Urothelium cell line (cell line): ENCODE measurements around the gene MIA2.
A peak's percentile ranks its signal among the peaks of the same experiment; 100 is the strongest.
"Not testable (repeated sequence)": the region's sequence is repeated elsewhere in the genome, so short reads cannot be mapped to it uniquely, and the experiment has no call there.

Experiments used
- DNase-seq: peaks from one replicate; pipeline ENCODE4 v3.0.0; 2011; ENCODE audit warnings: low spot score, mixed read lengths
- FAIRE-seq: peaks from 2 replicates; lab custom pipeline; 2011; peaks lifted over from hg19 to GRCh38; lab: Jason Lieb, UNC

Gene MIA2

DNA sequence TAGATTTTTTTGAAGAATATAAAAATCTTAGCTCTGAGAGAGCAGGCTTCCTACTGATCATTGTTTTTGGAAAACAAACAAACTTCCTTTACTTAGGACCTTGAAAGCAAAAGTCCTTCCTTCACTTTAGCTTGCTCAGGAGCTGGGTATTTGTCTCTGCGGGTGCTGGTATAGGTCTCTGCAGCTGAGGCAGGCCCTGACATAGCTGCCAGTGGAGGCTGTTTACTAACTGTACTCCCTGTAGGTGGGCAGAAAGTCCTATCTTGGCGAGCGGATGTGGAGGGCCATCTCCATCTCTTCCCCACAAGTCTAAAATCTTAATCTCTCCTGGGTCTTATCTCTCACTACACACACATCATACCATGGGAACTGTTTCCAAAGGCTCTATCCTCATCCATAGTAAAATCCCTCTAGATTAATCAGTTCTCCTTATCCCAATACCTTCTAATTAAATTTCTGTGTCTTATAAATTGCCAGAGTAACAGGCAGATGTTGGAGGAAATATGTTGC, 4.1 kb upstream of the MIA2 start:
- DNase-seq (no peak), FAIRE-seq (no peak)

DNA sequence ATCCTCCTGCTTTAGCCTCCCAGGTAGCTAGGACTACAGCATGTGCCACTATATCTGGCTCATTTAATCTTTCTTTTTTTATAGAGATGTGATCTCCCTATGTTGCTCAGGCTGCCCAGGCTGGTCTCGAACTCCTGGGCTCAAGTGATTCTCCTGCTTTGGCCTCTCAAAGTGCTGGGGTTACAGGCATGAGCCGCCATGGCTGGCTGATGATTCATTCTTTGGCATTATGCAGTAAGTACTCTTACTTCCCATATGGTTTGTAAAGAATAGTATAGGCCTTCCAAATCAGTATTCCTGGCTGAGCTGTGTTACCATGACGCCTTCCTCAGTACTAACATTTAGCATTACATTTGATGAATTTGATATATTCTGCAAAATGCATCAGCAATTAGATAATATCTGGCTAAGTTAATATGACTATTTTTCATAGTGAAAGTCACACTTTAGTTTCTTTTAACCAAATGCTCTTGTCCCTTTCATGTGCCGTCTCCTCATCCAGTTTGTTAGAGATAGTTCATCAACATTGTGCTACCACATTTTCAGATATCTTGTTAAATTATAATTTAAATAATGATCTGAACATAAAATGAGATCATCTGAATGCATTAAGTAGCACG, 3.2 kb upstream of the MIA2 start:
- DNase-seq (no peak), FAIRE-seq (no peak)

DNA sequence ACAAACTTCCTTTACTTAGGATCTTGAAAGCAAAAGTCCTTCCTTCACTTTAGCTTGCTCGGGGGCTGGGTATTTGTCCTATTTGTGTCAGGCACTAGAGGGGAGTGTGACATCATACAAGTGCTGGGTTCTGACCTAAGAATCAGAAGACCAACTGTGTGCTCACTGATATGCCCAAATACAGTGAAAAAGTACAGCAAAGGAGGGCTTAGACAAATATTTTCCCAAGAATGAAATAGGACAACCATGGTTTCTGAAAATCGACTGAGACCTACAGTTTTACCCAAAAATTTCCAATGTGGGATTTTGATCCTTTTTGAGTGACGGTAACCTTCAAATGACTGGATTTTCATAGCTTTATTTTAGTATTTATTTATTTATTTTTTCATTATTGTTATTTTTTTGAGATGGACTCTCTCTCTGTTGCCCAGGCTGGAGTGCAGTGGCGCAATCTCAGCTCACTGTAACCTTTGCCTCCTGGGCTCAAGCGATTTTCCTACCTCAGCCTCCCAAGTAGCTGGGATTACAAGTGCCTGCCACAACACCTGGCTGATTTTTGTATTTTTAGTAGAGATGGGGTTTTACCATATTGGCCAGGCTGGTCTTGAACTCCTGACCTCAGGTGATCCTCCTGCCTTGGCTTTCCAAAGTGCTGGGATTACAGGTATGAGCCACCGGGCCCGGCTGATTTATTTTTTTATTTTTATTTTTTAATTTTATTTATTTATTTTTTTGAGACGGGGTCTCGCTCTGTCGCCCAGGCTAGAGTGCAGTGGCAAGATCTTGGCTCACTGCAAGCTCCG, 1.8 kb upstream of the MIA2 start:
- FAIRE-seq, DNase-seq: not testable (repeated sequence)

DNA sequence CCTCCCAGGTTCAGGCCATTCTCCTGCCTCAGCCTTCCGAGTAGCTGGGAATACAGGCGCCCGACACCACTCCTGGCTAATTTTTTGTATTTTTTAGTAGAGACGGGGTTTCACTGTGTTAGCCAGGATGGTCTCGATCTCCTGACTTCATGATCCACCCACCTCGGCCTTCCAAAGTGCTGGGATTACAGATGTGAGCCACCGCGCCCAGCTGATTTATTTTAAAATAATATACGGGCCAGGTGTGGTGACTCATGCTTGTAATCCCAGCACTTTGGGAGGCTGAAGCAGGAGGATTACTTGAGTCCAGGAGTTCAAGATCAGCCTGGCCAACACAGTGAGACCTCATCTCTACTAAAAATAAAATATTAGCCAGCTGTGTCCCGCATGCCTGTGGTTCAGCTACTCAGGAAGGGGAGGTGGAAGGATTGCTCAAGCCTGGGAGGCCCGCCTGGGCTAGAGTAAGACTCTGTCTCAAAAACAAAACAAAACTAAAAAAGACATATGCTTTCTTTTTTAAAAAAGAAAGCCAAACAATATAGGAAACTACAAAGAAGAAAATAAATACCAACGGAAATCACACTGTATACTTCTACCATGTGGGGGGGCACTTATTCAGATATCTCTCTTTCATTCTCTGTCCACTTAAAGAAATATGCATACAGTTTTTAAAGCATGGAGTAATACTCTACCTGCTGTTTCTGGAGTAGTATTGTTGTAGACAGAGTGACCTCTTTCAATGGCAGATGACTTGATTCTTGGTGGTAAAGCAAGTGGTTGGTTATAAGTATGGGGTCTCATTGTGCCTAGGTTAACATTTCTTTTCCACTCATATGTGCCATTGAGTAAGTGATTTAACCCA, 930 bp upstream of the MIA2 start:
- DNase-seq (peak; percentile 23), FAIRE-seq (no peak)

DNA sequence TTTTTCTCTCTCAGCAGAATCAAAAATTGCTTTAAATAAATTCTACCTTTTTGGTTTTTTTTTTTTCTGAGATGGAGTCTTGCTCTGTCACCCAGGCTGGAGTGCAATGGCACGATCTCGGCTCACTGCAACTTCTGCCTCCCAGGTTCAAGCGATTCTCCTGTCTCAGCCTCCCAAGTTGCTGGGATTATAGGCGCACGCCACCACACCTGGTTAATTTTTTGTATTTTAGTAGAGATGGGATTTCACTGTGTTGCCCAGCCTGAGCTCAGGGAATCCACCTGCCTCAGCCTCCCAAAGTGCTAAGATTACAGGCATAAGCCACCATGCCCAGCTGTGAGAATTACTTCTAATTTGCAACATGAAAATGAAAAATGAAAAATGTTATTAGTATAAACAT, 1.3 kb downstream of the MIA2 start:
- DNase-seq, FAIRE-seq: not testable (repeated sequence)

DNA sequence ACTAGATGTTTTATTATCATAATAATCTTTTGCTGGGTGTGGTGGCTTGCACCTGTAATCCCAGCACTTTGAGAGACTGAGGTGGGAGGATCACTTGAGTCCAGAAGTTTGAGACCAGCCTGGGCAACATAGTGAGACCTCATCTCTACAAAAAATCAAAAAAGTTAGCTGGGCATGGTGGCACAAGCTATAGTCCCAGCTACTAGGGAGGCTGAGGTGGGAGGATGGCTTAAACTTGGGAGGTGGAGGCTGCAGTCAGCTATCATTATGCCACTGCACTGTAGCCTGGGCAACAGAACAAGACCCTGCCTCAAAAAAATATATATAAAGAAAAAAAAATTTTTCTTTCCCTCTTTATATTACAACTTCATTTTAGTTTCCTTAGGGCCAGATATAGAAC, 1.8 kb downstream of the MIA2 start:
- FAIRE-seq, DNase-seq: not testable (repeated sequence)

DNA sequence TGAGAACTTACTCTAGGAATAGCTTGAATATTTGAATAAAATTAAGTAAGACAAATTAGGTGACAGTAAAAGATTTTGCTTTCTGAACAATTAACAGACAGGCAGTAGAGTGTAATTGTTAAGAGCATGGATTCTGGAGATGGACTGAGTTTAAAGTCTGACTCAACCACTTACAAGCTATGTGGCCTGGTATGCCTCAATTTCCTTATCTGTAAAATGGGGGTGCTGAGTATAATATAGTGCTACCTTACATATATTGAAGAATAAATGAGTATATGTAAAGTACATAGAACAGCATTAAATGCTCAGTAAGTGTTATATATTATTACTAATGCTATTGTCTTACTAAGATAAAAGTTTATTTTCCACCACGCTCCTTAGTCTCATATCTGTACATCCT, 7.1 kb downstream of the MIA2 start:
- DNase-seq (no peak), FAIRE-seq (no peak)

DNA sequence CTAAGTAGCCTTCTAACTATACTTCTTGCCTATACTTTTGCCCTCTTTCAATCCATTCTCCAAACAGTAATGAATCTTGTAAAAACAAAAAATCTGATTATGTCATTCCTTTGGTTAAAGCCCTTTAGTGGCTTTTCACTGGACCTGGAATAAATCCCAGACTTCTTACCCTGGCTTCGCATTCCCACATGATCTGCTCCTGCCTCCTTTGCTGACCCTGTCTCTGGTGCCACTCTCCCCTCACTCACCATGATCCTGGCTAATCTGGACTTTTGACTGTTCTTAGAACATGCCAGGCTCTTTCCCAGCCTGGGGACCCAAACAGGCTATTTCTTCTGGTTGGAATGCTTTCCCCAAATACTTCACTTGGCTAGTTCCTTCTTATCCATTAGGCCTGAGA, 7.9 kb downstream of the MIA2 start:
- FAIRE-seq = no peak
- DNase-seq = no peak

DNA sequence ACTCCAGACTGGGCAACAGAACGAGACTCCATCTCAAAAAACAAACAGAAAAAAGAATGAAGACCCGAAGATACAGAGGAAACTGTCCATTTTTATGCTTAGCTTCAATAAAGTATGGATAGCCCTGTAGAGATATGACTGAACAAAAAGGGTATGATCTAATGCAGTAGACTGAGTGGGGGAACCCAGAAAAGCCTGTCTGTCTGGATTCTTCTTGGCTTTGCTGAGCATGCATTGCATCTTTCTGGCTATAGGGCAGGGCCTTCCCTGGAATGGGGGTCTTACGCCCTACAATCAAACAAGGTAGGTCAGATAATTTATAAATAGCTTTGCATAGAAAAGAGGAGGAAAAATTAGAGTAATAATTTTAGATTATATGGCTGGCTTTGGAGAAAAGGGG, 10.1 kb downstream of the MIA2 start:
- DNase-seq = no peak
- FAIRE-seq = no peak

DNA sequence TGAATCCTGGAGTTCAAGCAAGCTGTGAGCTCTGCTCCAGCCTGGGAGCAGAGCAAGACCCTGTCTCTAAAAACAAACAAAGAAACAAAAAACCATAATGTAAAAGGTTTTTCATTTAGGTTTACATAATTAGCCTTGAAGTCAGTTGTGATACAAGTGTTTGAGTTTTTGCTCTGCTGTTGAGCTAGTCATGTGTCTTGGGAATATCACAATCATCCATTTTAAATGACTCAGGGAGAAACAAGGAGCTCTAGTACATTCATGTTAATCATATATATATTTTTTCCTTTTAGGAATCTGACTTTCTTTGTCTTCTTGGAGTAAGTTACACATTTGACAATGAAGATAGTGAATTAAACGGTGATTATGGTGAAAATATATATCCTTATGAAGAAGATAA, 12.9 kb downstream of the MIA2 start:
- no peak for FAIRE-seq
- no peak for DNase-seq

DNA sequence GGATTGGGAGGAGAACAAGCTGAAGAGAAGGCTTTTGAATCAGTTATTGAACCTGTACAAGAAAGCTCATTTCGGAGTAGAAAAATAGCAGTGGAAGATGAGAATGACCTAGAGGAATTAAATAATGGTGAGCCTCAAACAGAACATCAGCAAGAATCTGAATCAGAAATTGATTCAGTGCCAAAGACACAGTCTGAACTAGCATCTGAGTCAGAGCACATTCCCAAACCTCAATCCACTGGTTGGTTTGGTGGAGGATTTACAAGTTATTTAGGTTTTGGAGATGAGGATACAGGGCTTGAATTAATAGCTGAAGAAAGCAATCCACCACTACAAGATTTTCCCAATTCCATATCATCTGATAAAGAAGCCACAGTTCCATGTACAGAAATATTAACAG, 13.5 kb downstream of the MIA2 start:
- DNase-seq (peak; percentile 63), FAIRE-seq (no peak)

DNA sequence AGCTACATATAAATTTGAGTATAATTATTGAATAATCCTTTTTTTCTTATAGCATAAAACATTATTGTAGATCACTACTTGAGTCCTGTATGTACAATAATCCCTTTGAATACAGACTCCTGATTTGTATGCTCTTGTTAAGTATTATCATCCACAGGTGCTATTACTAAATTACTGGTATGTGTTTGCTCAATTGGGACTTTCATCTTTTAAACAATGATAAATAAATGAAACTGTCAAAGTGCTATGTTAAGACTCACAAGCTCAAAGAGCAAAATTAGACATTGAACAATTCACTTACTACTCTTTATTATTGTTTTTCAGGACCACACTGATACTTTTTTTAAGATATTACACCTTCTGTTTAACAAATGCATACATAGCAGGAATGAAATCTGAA, 17.8 kb downstream of the MIA2 start:
- FAIRE-seq (no peak), DNase-seq (no peak)

DNA sequence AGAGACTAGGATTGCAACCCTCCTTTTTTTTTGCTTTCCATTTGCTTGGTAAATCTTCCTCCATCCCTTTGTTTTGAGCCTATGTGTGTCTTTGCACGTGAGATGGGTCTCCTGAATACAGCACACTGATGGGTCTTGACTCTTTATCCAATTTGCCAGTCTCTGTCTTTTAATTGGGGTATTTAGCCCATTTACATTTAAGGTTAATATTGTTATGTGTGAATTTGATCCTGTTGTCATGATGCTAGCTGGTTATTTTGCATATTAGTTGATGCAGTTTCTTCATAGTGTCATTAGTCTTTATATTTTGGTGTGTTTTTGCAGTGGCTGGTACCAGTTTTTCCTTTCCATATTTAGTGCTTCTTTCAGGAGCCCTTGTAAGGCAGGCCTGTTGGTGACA, 23.7 kb downstream of the MIA2 start:
- not testable (repeated sequence) for FAIRE-seq, DNase-seq

DNA sequence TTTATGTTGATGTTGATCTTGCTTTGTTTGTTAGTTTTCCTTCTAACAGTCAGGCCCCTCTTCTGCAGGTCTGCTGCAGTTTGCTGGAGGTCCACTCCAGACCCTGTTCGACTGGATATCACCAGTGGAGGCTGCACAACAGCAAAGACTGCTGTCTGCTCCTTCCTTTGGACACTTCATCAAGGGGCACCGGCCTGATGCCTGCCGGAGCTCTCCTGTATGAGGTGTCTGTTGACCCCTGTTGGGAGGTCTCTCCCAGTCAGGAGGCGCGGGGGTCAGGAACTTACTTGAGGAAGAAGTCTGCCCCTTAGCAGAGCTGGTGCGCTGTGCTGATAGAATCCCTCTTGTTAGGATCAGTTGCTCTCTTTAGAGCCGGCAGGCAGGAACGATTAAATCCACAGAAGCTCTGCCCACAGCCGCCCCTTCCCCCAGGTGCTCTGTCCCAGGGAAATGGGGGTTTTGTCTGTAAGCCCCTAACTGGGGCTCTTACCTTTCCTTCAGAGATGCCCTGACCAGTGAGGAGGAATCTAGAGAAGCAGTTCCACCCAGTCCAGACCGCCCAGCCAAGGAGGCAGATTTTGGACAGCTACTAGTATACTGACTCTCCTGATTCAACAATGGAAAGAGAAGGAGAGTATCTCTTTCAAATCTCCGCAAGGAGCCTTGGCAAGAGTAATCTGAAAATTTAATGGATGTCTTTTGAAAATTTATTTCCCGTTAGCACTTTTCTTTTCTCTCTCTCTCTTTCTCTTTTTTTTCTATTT, 25.2 kb downstream of the MIA2 start:
- no peak for DNase-seq
- FAIRE-seq = no peak

DNA sequence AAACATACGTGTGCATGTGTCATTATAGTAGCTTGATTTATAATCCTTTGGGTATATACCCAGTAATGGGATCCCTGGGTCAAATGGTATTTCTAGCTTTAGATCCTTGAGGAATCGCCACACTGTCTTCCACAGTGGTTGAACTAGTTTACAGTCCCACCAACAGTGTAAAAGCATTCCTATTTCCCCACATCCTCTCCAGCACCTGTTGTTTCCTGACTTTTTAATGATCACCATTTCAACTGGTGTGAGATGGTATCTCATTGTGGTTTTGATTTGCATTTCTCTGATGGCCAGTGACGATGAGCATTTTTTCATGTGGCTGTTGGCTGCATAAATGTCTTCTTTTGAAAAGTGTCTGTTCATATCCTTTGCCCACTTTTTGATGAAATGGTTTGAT, 26.4 kb downstream of the MIA2 start:
- not testable (repeated sequence) for DNase-seq, FAIRE-seq

DNA sequence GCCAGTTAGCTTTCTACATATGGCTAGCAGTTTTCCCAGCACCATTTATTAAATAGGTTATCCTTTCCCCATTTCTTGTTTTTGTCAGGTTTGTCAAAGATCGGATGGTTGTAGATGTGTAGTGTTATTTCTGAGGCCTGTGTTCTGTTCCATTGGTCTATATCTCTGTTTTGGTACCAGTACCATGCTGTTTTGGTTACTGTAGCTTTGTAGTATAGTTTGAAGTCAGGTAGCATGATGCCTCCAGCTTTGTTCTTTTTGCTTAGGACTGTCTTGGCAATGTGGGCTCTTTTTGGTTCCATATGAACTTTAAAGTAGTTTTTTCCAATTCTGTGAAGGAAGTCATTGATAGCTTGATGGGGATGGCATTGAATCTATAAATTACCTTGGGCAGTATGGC, 28.5 kb downstream of the MIA2 start:
- not testable (repeated sequence) for FAIRE-seq, DNase-seq

DNA sequence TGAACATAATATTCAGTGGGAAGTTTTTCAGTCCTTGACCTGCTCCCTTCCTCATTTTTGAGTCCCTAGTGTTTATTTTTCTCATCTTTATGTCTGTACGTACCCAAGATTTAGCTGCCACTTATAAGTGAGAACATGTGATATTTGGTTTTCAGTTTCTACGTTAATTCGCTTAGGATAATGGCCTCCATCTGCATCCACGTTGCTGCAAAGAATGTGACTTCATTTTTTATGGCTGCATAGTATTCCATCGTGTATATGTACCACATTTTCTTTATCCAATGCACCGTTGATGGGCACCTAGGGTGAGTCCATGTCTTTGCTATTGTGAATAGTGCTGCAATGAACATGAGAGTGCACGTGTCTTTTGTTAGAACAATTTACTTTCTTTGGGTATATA, 30.3 kb downstream of the MIA2 start:
- FAIRE-seq = no peak

DNA sequence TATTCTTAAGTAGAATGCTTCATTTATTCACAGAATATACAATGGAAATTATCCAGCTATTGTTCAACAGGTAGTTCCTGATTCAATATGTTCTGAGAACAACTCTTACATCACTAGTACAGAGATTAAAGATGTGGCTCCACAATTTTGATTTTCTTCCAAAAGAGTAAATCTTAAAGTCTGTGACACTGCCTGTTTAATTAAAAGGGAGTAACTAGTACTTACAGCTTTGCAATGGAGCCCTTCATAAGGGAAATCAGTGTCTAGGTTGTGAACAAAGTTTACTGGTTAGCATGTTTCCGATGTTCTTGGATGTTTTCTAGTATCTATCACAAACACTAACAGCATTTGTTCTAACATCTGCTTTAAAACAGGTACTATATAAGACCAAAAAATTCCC, 30.8 kb downstream of the MIA2 start:
- FAIRE-seq = no peak
- DNase-seq = no peak

More for the DNA sequence above, 30.3 kb downstream of the MIA2 start:
- DNase-seq = no peak

DNA sequence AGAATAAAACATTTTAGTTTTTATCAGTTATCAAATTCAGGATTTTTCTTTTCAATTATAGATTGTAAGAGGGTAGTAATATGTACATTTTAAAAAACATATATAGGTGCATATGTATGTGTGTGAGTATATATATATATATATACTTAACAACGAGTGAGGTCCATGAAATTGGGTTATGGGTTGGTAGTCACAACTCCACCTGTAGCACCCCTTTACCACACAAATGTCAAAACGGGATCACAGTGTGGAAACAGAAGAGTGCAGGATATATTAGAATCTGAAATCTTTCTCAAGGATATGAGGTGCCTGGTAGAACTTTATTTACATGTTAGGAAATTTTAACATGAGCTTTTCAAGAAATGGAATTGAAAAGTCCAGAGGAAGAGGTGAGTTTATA, 31.3 kb downstream of the MIA2 start:
- DNase-seq (peak; percentile 13), FAIRE-seq (no peak)

DNA sequence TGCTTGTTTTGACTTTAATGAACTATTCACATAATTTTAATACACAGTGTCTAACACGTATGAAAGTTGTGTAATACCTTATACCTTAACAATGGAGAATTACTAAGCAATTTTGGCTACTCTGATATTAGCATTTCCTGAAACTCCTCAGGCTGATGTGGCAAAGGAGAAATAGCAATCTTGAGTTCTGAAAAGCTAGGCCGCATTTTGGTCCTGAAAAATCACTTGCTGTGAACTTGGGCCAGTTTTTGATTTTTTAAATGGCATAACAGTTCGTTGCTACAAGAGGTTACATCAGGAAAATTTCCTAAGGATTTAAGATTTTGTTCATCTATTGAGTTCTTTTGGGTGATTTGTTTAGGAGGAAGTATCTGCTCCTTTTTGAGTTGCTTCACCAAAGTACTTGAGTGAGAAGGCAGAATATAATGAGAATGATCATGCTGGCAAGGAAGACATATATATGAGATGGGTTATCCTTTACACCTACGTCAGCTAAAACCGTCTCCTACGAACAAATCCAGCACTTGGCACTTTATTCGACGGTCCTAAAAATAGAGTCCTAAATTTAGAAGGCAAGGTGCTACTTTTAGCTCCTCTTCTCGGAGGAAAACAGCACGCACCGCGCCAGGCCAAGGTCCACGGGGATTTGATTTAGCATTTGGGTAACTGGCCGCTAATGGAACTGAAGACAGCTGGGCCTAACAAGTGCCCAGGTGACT, 32.2 kb downstream of the MIA2 start:
- FAIRE-seq (no peak), DNase-seq (no peak)
